Fibroblast of lung (primary cell): Measurements from ENCODE around the gene SBF2. TPM values are rescaled to one million over a fixed set of nuclear protein-coding genes. Genes with fewer than 3 reads are reported as not detected.
"Not testable (repeated sequence)": the region's sequence is repeated elsewhere in the genome, so short reads cannot be mapped to it uniquely, and the experiment has no call there.

Source experiments
- DNase-seq, 2 donors: peaks; one replicate each; pipeline versions ENCODE4 v3.0.0 to v3.0.0-alpha.2; 2010; ENCODE audit warnings: low read depth in 2 of 2
- H2AFZ ChIP-seq: 2 replicates; pipeline ENCODE4 v1.5.1; 2012; ENCODE audit warnings: low read length, control low read depth, inconsistent platforms
- H3K27ac ChIP-seq: 2 replicates; pipeline ENCODE4 v1.5.1; 2011; ENCODE audit warnings: low read length, control low read depth; ENCODE audit not compliant: insufficient read depth
- H3K27me3 ChIP-seq: 2 replicates; pipeline ENCODE4 v1.5.1; 2011; ENCODE audit warnings: mild to moderate bottlenecking, low read length; ENCODE audit not compliant: control insufficient read depth, insufficient read depth
- H3K36me3 ChIP-seq: 2 replicates; pipeline ENCODE4 v1.5.1; 2011; ENCODE audit warnings: low read length; ENCODE audit not compliant: control insufficient read depth, insufficient read depth
- H3K4me1 ChIP-seq: 2 replicates; pipeline ENCODE4 v1.5.1; 2011; ENCODE audit warnings: low read length; ENCODE audit not compliant: control insufficient read depth, insufficient read depth; ENCODE audit errors: extremely low read depth
- H3K4me2 ChIP-seq: 2 replicates; pipeline ENCODE4 v1.5.1; 2011; ENCODE audit warnings: low read length, control low read depth; ENCODE audit not compliant: insufficient read depth; ENCODE audit errors: extremely low read depth
- H3K4me3 ChIP-seq, 4 experiments: fragments of 200-600 bp in 1 of 4; sonication (generic) in 1 of 4; replicated peaks in 1 of 4; 2 replicates each; pipeline ENCODE4 v1.5.1; 2011 to 2016; ENCODE audit warnings: low read length in 4 of 4, low read depth in 3 of 4, mild to moderate bottlenecking in 3 of 4, control low read depth in 2 of 4, inconsistent platforms in 1 of 4, mixed read lengths in 1 of 4; ENCODE audit not compliant: insufficient read depth in 1 of 4; ENCODE audit errors: control extremely low read depth in 1 of 4
- H3K79me2 ChIP-seq: 2 replicates; pipeline ENCODE4 v1.5.1; 2012; ENCODE audit warnings: mild to moderate bottlenecking, low read length, inconsistent platforms; ENCODE audit not compliant: control insufficient read depth, insufficient read depth
- H3K9ac ChIP-seq: 2 replicates; pipeline ENCODE4 v1.5.1; 2011; ENCODE audit warnings: mild to moderate bottlenecking, low read length, control low read depth; ENCODE audit not compliant: insufficient read depth
- H3K9me3 ChIP-seq: 2 replicates; pipeline ENCODE4 v1.5.1; 2012; ENCODE audit warnings: low read depth, low read length; ENCODE audit not compliant: control insufficient read depth, insufficient read depth
- H4K20me1 ChIP-seq: 2 replicates; pipeline ENCODE4 v1.5.1; 2011; ENCODE audit warnings: low read length; ENCODE audit not compliant: control insufficient read depth, insufficient read depth; ENCODE audit errors: extremely low read depth
- EZH2 ChIP-seq: IDR thresholded peaks from 2 replicates; pipeline ENCODE4 v1.5.1; 2012; ENCODE audit warnings: low read length, control low read depth, mild to moderate bottlenecking; ENCODE audit errors: missing control alignments
- polyA plus RNA-seq, 2 donors: library from polyadenylated mRNA; depleted of rRNA in 1 of 2; stranded (reverse) in 1 of 2; unstranded in 1 of 2; fragments of >200 nt; gene quantifications; 2 replicates each; pipeline ENCODE4 v1.2.1, GENCODE V29; 2011 to 2012; ENCODE audit warnings: missing spikeins in 1 of 2
- total RNA-seq: library from RNA; depleted of rRNA; stranded (reverse); fragments of >200 nt; gene quantifications from 2 replicates; pipeline ENCODE4 v1.2.1, GENCODE V29; 2014
- TF ChIP-seq, protein P1 (sequence below), 2 donors: IDR thresholded peaks in 1 of 2; conservative IDR thresholded peaks in 1 of 2; 1 replicate in 1 of 2; 2 replicates in 1 of 2; pipeline ENCODE4 v1.5.1; 2011 to 2012; ENCODE audit warnings: low read length in 2 of 2, control low read depth in 1 of 2, inconsistent platforms in 1 of 2, low read depth in 1 of 2, mild to moderate bottlenecking in 1 of 2

SBF2 gene
- total and polyA plus RNA-seq, 2 donors (not counting 1 experiment from before 2014, with no cell fraction given), result 69.4 to 95.9 TPM

DNA sequence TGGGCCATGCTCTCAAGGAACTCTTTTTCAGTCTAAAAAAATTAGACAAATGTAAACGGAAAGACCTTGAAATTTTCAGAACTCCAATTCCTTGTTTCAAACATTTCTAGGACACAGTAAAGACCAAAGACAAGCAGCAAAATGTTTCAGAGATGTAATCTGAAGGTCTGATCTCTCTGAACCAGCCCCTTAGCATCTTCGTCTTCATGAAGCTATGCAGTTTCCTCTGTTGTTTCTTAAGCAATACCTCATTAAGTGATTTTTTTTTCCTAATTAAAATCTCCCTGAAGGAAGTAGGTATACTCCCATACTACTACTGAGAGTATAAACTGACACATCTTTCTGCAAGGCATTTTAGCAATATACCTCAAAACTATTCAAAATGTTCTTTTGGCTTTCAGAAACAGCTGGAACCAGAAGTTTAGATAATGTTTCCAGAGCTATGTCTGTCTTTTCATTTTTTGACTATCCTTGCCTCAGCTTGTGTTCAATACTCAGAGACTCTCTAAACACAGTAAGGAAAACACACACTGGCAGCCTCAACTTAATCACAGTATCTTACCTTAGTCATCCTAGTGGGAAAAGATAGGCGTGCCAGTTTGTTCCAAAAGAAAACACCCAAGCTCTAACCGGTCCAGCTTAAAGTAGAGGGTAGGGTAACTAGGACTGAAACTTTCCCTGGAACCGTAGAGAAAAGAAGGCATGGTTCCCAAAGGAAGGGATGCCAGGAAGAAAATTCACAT is 25.1 kb downstream of the SBF2 start:
- H4K20me1 ChIP-seq, result no peaks in the 10 kb centered on the region
- no peaks in the 10 kb centered on the region for H3K27me3 ChIP-seq
- no peak overlapping the region for H3K9ac ChIP-seq
- TF ChIP-seq, protein P1, sequence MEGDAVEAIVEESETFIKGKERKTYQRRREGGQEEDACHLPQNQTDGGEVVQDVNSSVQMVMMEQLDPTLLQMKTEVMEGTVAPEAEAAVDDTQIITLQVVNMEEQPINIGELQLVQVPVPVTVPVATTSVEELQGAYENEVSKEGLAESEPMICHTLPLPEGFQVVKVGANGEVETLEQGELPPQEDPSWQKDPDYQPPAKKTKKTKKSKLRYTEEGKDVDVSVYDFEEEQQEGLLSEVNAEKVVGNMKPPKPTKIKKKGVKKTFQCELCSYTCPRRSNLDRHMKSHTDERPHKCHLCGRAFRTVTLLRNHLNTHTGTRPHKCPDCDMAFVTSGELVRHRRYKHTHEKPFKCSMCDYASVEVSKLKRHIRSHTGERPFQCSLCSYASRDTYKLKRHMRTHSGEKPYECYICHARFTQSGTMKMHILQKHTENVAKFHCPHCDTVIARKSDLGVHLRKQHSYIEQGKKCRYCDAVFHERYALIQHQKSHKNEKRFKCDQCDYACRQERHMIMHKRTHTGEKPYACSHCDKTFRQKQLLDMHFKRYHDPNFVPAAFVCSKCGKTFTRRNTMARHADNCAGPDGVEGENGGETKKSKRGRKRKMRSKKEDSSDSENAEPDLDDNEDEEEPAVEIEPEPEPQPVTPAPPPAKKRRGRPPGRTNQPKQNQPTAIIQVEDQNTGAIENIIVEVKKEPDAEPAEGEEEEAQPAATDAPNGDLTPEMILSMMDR (conservative IDR thresholded peaks at IDR 0.05 in 1 of 2, IDR thresholded peaks at IDR 0.05 in 1 of 2; ENCODE audit: low read depth in 1 of 2, low read length in 2 of 2), result no peak
- no peak for TF ChIP-seq EZH2
- H3K4me3 ChIP-seq, result no peak overlapping the region
- H3K36me3 ChIP-seq, result no peaks in the 10 kb centered on the region
- peaks cover 2% of the 10 kb centered on the region for H3K4me1 ChIP-seq
- H2AFZ ChIP-seq, result no peak overlapping the region
- H3K27ac ChIP-seq, result no peak overlapping the region
- no peak overlapping the region for H3K4me2 ChIP-seq
- peaks cover 25% of the 10 kb centered on the region for H3K79me2 ChIP-seq
- DNase-seq, result peak; percentile 5 to 27
- H3K9me3 ChIP-seq, result no peaks in the 10 kb centered on the region

DNA sequence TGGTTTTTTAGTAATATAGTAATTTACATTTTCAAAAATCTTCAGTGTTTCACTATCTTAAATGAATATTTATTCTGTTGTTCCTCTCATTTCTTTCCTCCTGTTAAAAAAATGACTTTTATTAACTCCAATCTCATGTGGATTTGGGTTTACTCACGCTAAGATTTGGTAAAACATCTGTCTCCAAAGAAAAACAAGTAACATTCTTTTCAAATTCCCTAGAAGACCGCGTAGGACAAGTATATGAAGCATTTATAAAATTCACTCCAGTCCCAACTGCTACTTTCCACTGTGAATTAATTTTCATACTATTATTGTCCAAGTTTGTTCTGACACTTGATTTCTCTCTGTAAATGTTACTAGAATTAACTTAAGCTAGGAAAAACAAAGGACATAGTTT is 26.2 kb downstream of the SBF2 start:
- Histone ChIP-seq H3K79me2 (peaks cover 26% of the 10 kb centered on the region), H3K4me2 (no peak overlapping the region), H3K9ac (no peak overlapping the region), H3K9me3 (no peaks in the 10 kb centered on the region), H3K4me1 (peaks cover 6% of the 10 kb centered on the region), H3K4me3 (no peak overlapping the region), H3K27me3 (no peaks in the 10 kb centered on the region), H4K20me1 (no peaks in the 10 kb centered on the region), H2AFZ (no peak overlapping the region), H3K27ac (no peak overlapping the region), H3K36me3 (no peaks in the 10 kb centered on the region)
- TF ChIP-seq EZH2, result no peak
- TF ChIP-seq, protein P1 (conservative IDR thresholded peaks at IDR 0.05 in 1 of 2, IDR thresholded peaks at IDR 0.05 in 1 of 2; ENCODE audit: low read depth in 1 of 2, low read length in 2 of 2), result no peak
- no peak for DNase-seq

DNA sequence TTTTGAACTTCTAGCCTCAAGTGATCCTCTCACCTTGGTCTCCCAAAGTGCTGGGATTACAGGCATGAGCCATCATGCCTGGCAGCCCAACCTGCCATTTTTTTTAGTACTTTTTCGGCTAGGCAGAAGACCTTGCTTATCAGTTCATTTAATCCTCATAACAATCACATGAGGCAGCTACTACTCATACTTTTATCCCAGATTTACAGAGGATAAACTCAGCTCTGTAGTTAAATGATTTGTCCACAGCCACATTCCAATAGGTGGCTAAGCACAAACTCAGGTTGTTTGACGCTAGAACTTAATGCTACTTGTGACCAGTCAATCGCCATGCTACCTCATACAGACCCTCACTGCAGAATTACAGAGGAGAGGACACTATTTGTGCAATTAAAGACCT is 28.1 kb downstream of the SBF2 start:
- H2AFZ ChIP-seq, result no peak overlapping the region
- no peak overlapping the region for H3K9ac ChIP-seq
- H3K27ac ChIP-seq, result no peak overlapping the region
- H3K4me3 ChIP-seq, result no peak overlapping the region
- peak in 1 of 2 donors; percentile 19 for DNase-seq
- H3K9me3 ChIP-seq, result no peaks in the 10 kb centered on the region
- no peaks in the 10 kb centered on the region for H4K20me1 ChIP-seq
- no peak overlapping the region for H3K4me2 ChIP-seq
- TF ChIP-seq, protein P1 (conservative IDR thresholded peaks at IDR 0.05 in 1 of 2, IDR thresholded peaks at IDR 0.05 in 1 of 2; ENCODE audit: low read depth in 1 of 2, low read length in 2 of 2), result no peak
- TF ChIP-seq EZH2, result no peak
- H3K27me3 ChIP-seq, result no peaks in the 10 kb centered on the region
- no peaks in the 10 kb centered on the region for H3K36me3 ChIP-seq
- H3K4me1 ChIP-seq, result peaks cover 9% of the 10 kb centered on the region
- H3K79me2 ChIP-seq, result peaks cover 31% of the 10 kb centered on the region

- H4K20me1 ChIP-seq, H3K27ac ChIP-seq, H3K9ac ChIP-seq, H3K4me1 ChIP-seq, H2AFZ ChIP-seq, DNase-seq, H3K4me3 ChIP-seq, H3K36me3 ChIP-seq, H3K4me2 ChIP-seq, H3K9me3 ChIP-seq, H3K27me3 ChIP-seq: not testable (repeated sequence)
- H3K79me2 ChIP-seq, result peaks cover 31% of the 10 kb centered on the region
Observed at GRCh38 chr11:10264716-10265115, 29.3 kb downstream of the SBF2 start.
